ENCODE results near the gene SSC5D. TPM values are rescaled to one million over a fixed set of nuclear protein-coding genes. Genes with fewer than 3 reads are reported as not detected.

The SSC5D gene
- total RNA-seq, 1 experiment from 2014 or later = 0.86 TPM

GRCh38 chr19:55549500-55550320 lies 61.5 kb downstream of the SSC5D start:
- DNase-seq = peak; percentile 80 to 85
- Mint-ChIP-seq H3K4me1 (ENCODE audit: low read depth, unreplicated experiment) (peaks cover 50% of the 10 kb centered on the region), H3K9me3 (ENCODE audit: unreplicated experiment) (no peaks in the 10 kb centered on the region), H3K27me3 (ENCODE audit: insufficient read depth, unreplicated experiment) (no peaks in the 10 kb centered on the region), H3K27ac (ENCODE audit: unreplicated experiment) (peak overlapping the region; percentile 84), H3K4me3 (ENCODE audit: unreplicated experiment) (peak overlapping the region; percentile 81), H3K36me3 (ENCODE audit: insufficient read depth, unreplicated experiment) (no peaks in the 10 kb centered on the region)
- peak; percentile 29 to 32 for TF ChIP-seq CTCF (IDR thresholded peaks at IDR 0.05; ENCODE audit: insufficient read depth in 1 of 2, low read depth in 1 of 2, low read length in 1 of 2, severe bottlenecking in 1 of 2, unreplicated experiment in 1 of 2)
- H3K9me3 ChIP-seq = no peaks in the 10 kb centered on the region
- peaks cover 34% of the 10 kb centered on the region for H3K4me1 ChIP-seq
- CTCF ChIA-PET = interaction anchor here (0.7 to 1.5 kb wide), 9 partner anchors 32 to 218 kb away, joined by 3 to 9 read pairs (median 4); partner anchors contain the start of gene FIZ1
- no peaks in the 10 kb centered on the region for H3K36me3 ChIP-seq (ENCODE audit: control insufficient read depth, insufficient read depth, low read length)
- H3K27me3 ChIP-seq (replicated peaks; ENCODE audit: control insufficient read depth, insufficient read depth, low read length) = no peaks in the 10 kb centered on the region
- intact Hi-C loops (cut with micrococcal nuclease; ENCODE audit: unreplicated experiment) = loop anchor here (1.0 kb wide), 3 partner anchors 32 to 56 kb away; partner anchors contain the start of gene ZNF865
- H3K4me3 ChIP-seq (ENCODE audit: low read depth, low read length) = peak overlapping the region; percentile 35
- TSS peak; percentile 89 for BruUV-seq (replicated peaks)
- POLR2A ChIA-PET = interaction anchor here (0.6 to 1.3 kb wide), 6 partner anchors 32 to 1412 kb away, joined by 3 to 11 read pairs (median 4); partner anchors contain the start of genes CNOT3, FIZ1, ZNF784 and ZNF865

DNA sequence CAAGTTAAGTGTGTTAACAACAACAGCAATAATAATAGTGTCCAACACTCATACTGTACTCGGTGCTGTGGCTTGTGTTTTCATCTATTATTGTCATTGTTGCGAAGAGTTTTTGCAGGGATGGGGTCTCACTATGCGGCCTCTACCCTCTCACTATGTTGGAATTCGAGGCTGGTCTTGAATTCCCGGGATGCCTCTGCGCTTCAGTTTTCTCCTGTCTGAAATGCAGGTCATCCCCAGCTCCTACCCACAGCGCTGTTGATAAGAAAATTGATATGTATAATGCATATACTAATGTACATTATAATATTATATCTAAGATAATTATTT lies 62.0 kb downstream of the SSC5D start:
- DNase-seq = no peak
- H3K4me1 ChIP-seq = peaks cover 29% of the 10 kb centered on the region
- H3K27me3 ChIP-seq (replicated peaks; ENCODE audit: control insufficient read depth, insufficient read depth, low read length) = no peaks in the 10 kb centered on the region
- Mint-ChIP-seq H3K4me3 (ENCODE audit: unreplicated experiment) (peak overlapping the region; percentile 81), H3K36me3 (ENCODE audit: insufficient read depth, unreplicated experiment) (no peaks in the 10 kb centered on the region), H3K9me3 (ENCODE audit: unreplicated experiment) (no peaks in the 10 kb centered on the region), H3K27ac (ENCODE audit: unreplicated experiment) (peak overlapping the region; percentile 84), H3K27me3 (ENCODE audit: insufficient read depth, unreplicated experiment) (no peaks in the 10 kb centered on the region), H3K4me1 (ENCODE audit: low read depth, unreplicated experiment) (peaks cover 45% of the 10 kb centered on the region)
- no peaks in the 10 kb centered on the region for H3K9me3 ChIP-seq
- no peak for TF ChIP-seq CTCF (IDR thresholded peaks at IDR 0.05; ENCODE audit: insufficient read depth in 1 of 2, low read depth in 1 of 2, low read length in 1 of 2, severe bottlenecking in 1 of 2, unreplicated experiment in 1 of 2)
- ChIA-PET CTCF (interaction anchor here (0.7 to 1.5 kb wide), 8 partner anchors 31 to 90 kb away, joined by 3 to 9 read pairs (median 4); partner anchors contain the start of gene FIZ1), POLR2A (interaction anchor here (0.6 to 1.3 kb wide), 6 partner anchors 31 to 1413 kb away, joined by 3 to 11 read pairs (median 4); partner anchors contain the start of genes CNOT3, FIZ1, ZNF784 and ZNF865)
- H3K4me3 ChIP-seq (ENCODE audit: low read depth, low read length) = peak overlapping the region; percentile 35
- BruUV-seq (replicated peaks) = no TSS peak
- intact Hi-C loops (cut with micrococcal nuclease; ENCODE audit: unreplicated experiment) = loop anchor here (1.0 kb wide), 2 partner anchors 31 to 33 kb away; no protein-coding TSS in a partner anchor
- no peaks in the 10 kb centered on the region for H3K36me3 ChIP-seq (ENCODE audit: control insufficient read depth, insufficient read depth, low read length)

- H3K36me3 Mint-ChIP-seq (ENCODE audit: insufficient read depth, unreplicated experiment) = no peaks in the 10 kb centered on the region
- H3K4me3 ChIP-seq (ENCODE audit: low read depth, low read length) = no peak overlapping the region
- POLR2A ChIA-PET = no interaction called here
- no peak for DNase-seq
- H3K4me1 ChIP-seq = peaks cover 19% of the 10 kb centered on the region
- no peak overlapping the region for H3K27ac Mint-ChIP-seq (ENCODE audit: unreplicated experiment)
- no peaks in the 10 kb centered on the region for H3K9me3 ChIP-seq
- no peaks in the 10 kb centered on the region for H3K27me3 Mint-ChIP-seq (ENCODE audit: insufficient read depth, unreplicated experiment)
- no TSS peak for BruUV-seq (replicated peaks)
- H3K27me3 ChIP-seq (replicated peaks; ENCODE audit: control insufficient read depth, insufficient read depth, low read length) = no peaks in the 10 kb centered on the region
- no peak overlapping the region for H3K4me3 Mint-ChIP-seq (ENCODE audit: unreplicated experiment)
- peaks cover 34% of the 10 kb centered on the region for H3K4me1 Mint-ChIP-seq (ENCODE audit: low read depth, unreplicated experiment)
- no peak for TF ChIP-seq CTCF (IDR thresholded peaks at IDR 0.05; ENCODE audit: insufficient read depth in 1 of 2, low read depth in 1 of 2, low read length in 1 of 2, severe bottlenecking in 1 of 2, unreplicated experiment in 1 of 2)
- CTCF ChIA-PET = interaction anchor here (0.5 kb wide), 1 partner anchor 17 kb away, joined by 3 read pairs; no protein-coding TSS in a partner anchor
- H3K36me3 ChIP-seq (ENCODE audit: control insufficient read depth, insufficient read depth, low read length) = no peaks in the 10 kb centered on the region
- H3K9me3 Mint-ChIP-seq (ENCODE audit: unreplicated experiment) = no peaks in the 10 kb centered on the region
- intact Hi-C loops (cut with micrococcal nuclease; ENCODE audit: unreplicated experiment) = no loop called here
Observed at GRCh38 chr19:55552206-55552605, 64.0 kb downstream of the SSC5D start.
